Measurements from ENCODE around the gene ZNF444.

GRCh38 chr19:56144831-56145230 lies 3.7 kb downstream of the ZNF444 start:
- TF ChIP-seq CTCF (conservative IDR thresholded peaks at IDR 0.05 in 1 of 2, IDR thresholded peaks at IDR 0.05 in 1 of 2; ENCODE audit: low read depth in 1 of 2, low read length in 2 of 2) (no peak), EZH2 (IDR thresholded peaks at IDR 0.05; ENCODE audit: low read length, missing control alignments) (no peak)
